Ishikawa (cell line): ENCODE measurements around the gene FCRLB.

Experiments used
- CEBPB ChIP-seq: IDR thresholded peaks from 2 replicates; pipeline ENCODE4 v1.6.1; 2012
- CREB1 ChIP-seq: IDR thresholded peaks from 2 replicates; pipeline ENCODE4 v1.6.1; 2012; ENCODE audit warnings: low read depth
- EGR1 ChIP-seq: IDR thresholded peaks from 2 replicates; pipeline ENCODE4 v1.6.1; 2012
- EP300 ChIP-seq: IDR thresholded peaks from 2 replicates; pipeline ENCODE4 v1.6.1; 2012; ENCODE audit warnings: borderline replicate concordance
- FOXM1 ChIP-seq: IDR thresholded peaks from 2 replicates; pipeline ENCODE4 v1.6.1; 2012; ENCODE audit warnings: low read depth, borderline replicate concordance
- MAX ChIP-seq: IDR thresholded peaks from 2 replicates; pipeline ENCODE4 v1.6.1; 2012
- NFIC ChIP-seq: IDR thresholded peaks from 2 replicates; pipeline ENCODE4 v1.6.1; 2012
- RAD21 ChIP-seq: IDR thresholded peaks from 2 replicates; pipeline ENCODE4 v1.6.1; 2012; ENCODE audit warnings: low read depth
- REST ChIP-seq: IDR thresholded peaks from 2 replicates; pipeline ENCODE4 v1.6.1; 2012; ENCODE audit warnings: low read depth, mild to moderate bottlenecking
- TAF1 ChIP-seq: IDR thresholded peaks from 2 replicates; pipeline ENCODE4 v1.6.1; 2012; ENCODE audit warnings: low read depth, mild to moderate bottlenecking
- TCF12 ChIP-seq: IDR thresholded peaks from 2 replicates; pipeline ENCODE4 v1.6.1; 2012; ENCODE audit warnings: low read depth
- TEAD4 ChIP-seq: IDR thresholded peaks from 2 replicates; pipeline ENCODE4 v1.6.1; 2012
- USF1 ChIP-seq: IDR thresholded peaks from 2 replicates; pipeline ENCODE4 v1.6.1; 2012
- YY1 ChIP-seq: IDR thresholded peaks from 2 replicates; pipeline ENCODE4 v1.6.1; 2012; ENCODE audit warnings: low read depth
- ZBTB7A ChIP-seq: IDR thresholded peaks from 2 replicates; pipeline ENCODE4 v1.6.1; 2012; ENCODE audit warnings: low read depth

Gene FCRLB

GRCh38 chr1:161739865-161740566, 18.7 kb downstream of the FCRLB start:
- TF ChIP-seq CREB1 (no peak), NFIC (no peak), EGR1 (no peak), ZBTB7A (no peak), MAX (no peak), FOXM1 (no peak), CEBPB (no peak), TEAD4 (no peak), YY1 (no peak), USF1 (no peak), TAF1 (no peak), RAD21 (no peak), REST (no peak), EP300 (no peak), TCF12 (no peak)

- no peak for TF ChIP-seq NFIC
- no peak for TF ChIP-seq EP300
- TF ChIP-seq TCF12 = no peak
- no peak for TF ChIP-seq RAD21
- TF ChIP-seq ZBTB7A = no peak
- no peak for TF ChIP-seq CEBPB
- TF ChIP-seq FOXM1 = no peak
- TF ChIP-seq TAF1 = no peak
- TF ChIP-seq CREB1 = no peak
- TF ChIP-seq EGR1 = no peak
- TF ChIP-seq MAX = no peak
- no peak for TF ChIP-seq TEAD4
- TF ChIP-seq USF1 = no peak
Observed at GRCh38 chr1:161740921-161741320, 19.6 kb downstream of the FCRLB start.

- TF ChIP-seq TAF1 (no peak), RAD21 (no peak), USF1 (no peak), MAX (no peak), ZBTB7A (no peak), CEBPB (no peak), TEAD4 (no peak), YY1 (no peak), EGR1 (no peak), NFIC (no peak)
Observed at GRCh38 chr1:161743231-161743630, 21.9 kb downstream of the FCRLB start.

- TF ChIP-seq TAF1 (no peak), EP300 (no peak), EGR1 (no peak), REST (no peak), TCF12 (no peak), RAD21 (no peak), ZBTB7A (no peak)
Observed at GRCh38 chr1:161747801-161748200, 26.5 kb downstream of the FCRLB start.

GRCh38 chr1:161749509-161750407, 28.4 kb downstream of the FCRLB start, which contains the start of gene DUSP12:
Gene DUSP12, plus strand, starts transcription at chr1:161749786. Its CDS starts 16 bp downstream, at chr1:161749802.
- TF ChIP-seq TAF1 (peak; percentile 79), NFIC (no peak), ZBTB7A (0 out of 2 replicates have a peak, but pooled peaks have one; percentile 30), TCF12 (peak; percentile 68; the same call in 1 of the 2 replicates), USF1 (peak; percentile 3; the same call in 1 of the 2 replicates), TEAD4 (no peak), MAX (peak; percentile 85), YY1 (peak; percentile 96)
